GM23248 (cell line): ENCODE data around the gene NLRC5. TPM values are rescaled to one million over a fixed set of nuclear protein-coding genes. Genes with fewer than 3 reads are reported as not detected.
A peak's percentile ranks its signal among the peaks of the same experiment; 100 is the strongest.

Experiments used
- DNase-seq: peaks from one replicate; pipeline ENCODE4 v3.0.0-alpha.2; 2015
- H2AFZ ChIP-seq: fragments of 200-600 bp; sonication (generic); 2 replicates; pipeline ENCODE4 v1.6.1; 2016; ENCODE audit warnings: antibody characterized with exemption
- H3F3A ChIP-seq: fragments of 200-600 bp; sonication (generic); 2 replicates; pipeline ENCODE4 v1.6.1; 2016; ENCODE audit warnings: mild to moderate bottlenecking, antibody characterized with exemption, mixed run types; ENCODE audit not compliant: insufficient read depth
- H3K27ac ChIP-seq: fragments of 200-600 bp; sonication (generic); 2 replicates; pipeline ENCODE4 v1.5.1; 2016; ENCODE audit warnings: mild to moderate bottlenecking
- H3K27me3 ChIP-seq: fragments of 200-600 bp; sonication (generic); replicated peaks from 2 replicates; pipeline ENCODE4 v1.6.1; 2016; ENCODE audit warnings: mild to moderate bottlenecking; ENCODE audit not compliant: insufficient read depth
- H3K36me3 ChIP-seq: fragments of 200-600 bp; sonication (generic); 2 replicates; pipeline ENCODE4 v1.6.1; 2016; ENCODE audit warnings: low read depth, mild to moderate bottlenecking
- H3K4me1 ChIP-seq: fragments of 200-600 bp; sonication (generic); 2 replicates; pipeline ENCODE4 v1.6.1; 2016; ENCODE audit warnings: mild to moderate bottlenecking; ENCODE audit not compliant: insufficient read depth
- H3K4me2 ChIP-seq: fragments of 200-600 bp; sonication (generic); one replicate; pipeline ENCODE4 v1.6.1; 2016; ENCODE audit warnings: mild to moderate bottlenecking; ENCODE audit not compliant: unreplicated experiment
- H3K4me3 ChIP-seq: fragments of 200-600 bp; sonication (generic); 2 replicates; pipeline ENCODE4 v1.5.1; 2016; ENCODE audit warnings: mild to moderate bottlenecking
- H3K79me2 ChIP-seq: fragments of 200-600 bp; sonication (generic); 2 replicates; pipeline ENCODE4 v1.6.1; 2016; ENCODE audit warnings: mild to moderate bottlenecking; ENCODE audit not compliant: insufficient read depth
- H3K9ac ChIP-seq: fragments of 200-600 bp; sonication (generic); 2 replicates; pipeline ENCODE4 v1.6.1; 2016; ENCODE audit warnings: mild to moderate bottlenecking
- H3K9me2 ChIP-seq: fragments of 200-600 bp; sonication (generic); 2 replicates; pipeline ENCODE4 v1.6.1; 2016; ENCODE audit warnings: mixed run types, mild to moderate bottlenecking, moderate library complexity; ENCODE audit not compliant: insufficient read depth
- H3K9me3 ChIP-seq: fragments of 200-600 bp; sonication (generic); one replicate; pipeline ENCODE4 v1.6.1; 2017; ENCODE audit warnings: low read depth
- H4K20me1 ChIP-seq: fragments of 200-600 bp; sonication (generic); 2 replicates; pipeline ENCODE4 v1.6.0; 2016; ENCODE audit not compliant: insufficient read depth
- EZH2 ChIP-seq: fragments of 200-600 bp; sonication (generic); IDR thresholded peaks from 2 replicates; pipeline ENCODE4 v1.6.1; 2018; ENCODE audit warnings: antibody characterized with exemption, mild to moderate bottlenecking; ENCODE audit not compliant: insufficient read depth, poor library complexity, severe bottlenecking
- EZH2phosphoT487 ChIP-seq: fragments of 200-600 bp; sonication (generic); IDR thresholded peaks from 2 replicates; pipeline ENCODE4 v1.6.1; 2018; ENCODE audit warnings: antibody characterized with exemption, moderate library complexity, mild to moderate bottlenecking, low read depth; ENCODE audit not compliant: insufficient read depth
- WGBS, 2 experiments: methylation state at CpG; one replicate each; pipeline ENCODE4 v1.1.6; 2015 to 2017; ENCODE audit warnings: low lambda C conversion rate in 2 of 2, low coverage in 1 of 2; ENCODE audit errors: missing lambda C conversion rate in 2 of 2; 5-methylcytosine and 5-hydroxymethylcytosine counted together
- in situ Hi-C: fragments of 300-500 bp; cut with MboI; formaldehyde crosslinking; loops from 2 replicates; pipeline ENCODE4 v1.15.0; 2020
- polyA plus RNA-seq: library from polyadenylated mRNA; unstranded; fragments of >200 nt; fragmentation: Nextera tagmentation; extraction: Ambion mirVana; gene quantifications from 2 replicates; pipeline ENCODE4 v1.2.1, GENCODE V29; 2016
- total RNA-seq: library from RNA; depleted of rRNA; stranded (reverse); fragments of >200 nt; shearing (Covaris generic); gene quantifications from 2 replicates; pipeline ENCODE4 v1.2.3, GENCODE V29; 2014

NLRC5 gene
- total and polyA plus RNA-seq, 2 experiments from 2014 or later, result 10.6 to 17.1 TPM

DNA sequence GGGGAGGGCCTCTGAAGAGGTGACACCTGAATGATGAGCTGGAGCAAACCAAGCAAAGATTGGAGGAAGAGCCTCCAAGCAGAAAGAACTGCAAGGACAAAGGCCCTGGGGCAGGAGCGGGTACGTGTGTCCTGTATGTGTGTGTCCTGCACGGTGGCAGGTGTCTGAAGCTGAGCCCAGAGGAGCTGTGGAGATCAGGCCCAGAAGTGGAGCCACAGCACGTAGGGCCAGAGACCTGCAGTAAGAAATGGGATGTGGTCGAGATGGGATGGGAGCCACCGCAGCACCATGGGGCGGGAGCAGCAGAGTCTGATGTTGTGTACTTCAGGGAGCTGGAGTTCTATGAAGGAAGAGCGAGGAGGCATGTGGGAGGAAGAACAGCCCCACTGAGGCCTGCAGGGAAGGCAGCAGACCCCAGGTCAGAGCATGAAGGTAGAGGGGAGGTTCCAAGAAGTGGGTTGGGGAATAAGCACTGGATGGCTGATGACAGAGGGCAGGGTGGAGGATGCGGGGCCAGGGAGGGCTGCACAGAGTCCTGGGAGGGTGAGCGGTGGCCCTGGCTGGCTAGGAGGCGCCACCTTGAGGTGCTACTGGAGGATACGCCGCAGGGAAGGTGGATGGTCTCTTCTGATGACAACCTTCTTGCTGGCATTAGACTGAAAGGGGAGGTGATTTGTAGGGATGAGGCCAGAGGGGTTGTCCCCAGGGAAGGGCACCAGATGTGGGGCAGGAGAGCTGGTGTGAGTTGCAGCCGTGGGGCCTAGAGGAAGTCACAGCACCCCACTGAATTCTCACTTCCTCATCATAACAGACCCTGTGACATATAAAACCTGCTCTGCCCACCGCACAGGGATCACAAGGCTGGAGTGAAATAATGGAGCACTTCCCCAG, 38.2 kb upstream of the NLRC5 start:
- H3K36me3 ChIP-seq, result 0 out of 2 replicates have a peak, but pooled peaks cover 3% of the 10 kb centered on the region
- peaks cover 40% of the 10 kb centered on the region for H3F3A ChIP-seq
- no peaks in the 10 kb centered on the region for H3K27me3 ChIP-seq
- no peak overlapping the region for H3K9ac ChIP-seq
- H3K4me2 ChIP-seq, result no peak overlapping the region
- no peaks in the 10 kb centered on the region for H3K9me3 ChIP-seq
- H3K27ac ChIP-seq, result no peak overlapping the region
- in situ Hi-C loops, result loop anchor here (10.0 kb wide), 2 partner anchors 64 to 86 kb away; partner anchors contain the start of gene SLC12A3
- no peaks in the 10 kb centered on the region for H3K4me1 ChIP-seq
- H3K79me2 ChIP-seq, result no peaks in the 10 kb centered on the region
- H3K9me2 ChIP-seq, result no peaks in the 10 kb centered on the region
- H3K4me3 ChIP-seq, result no peak overlapping the region
- no peak overlapping the region for H2AFZ ChIP-seq
- peak; percentile 83 for DNase-seq
- 57 to 62% methylated on average over 15 of the region's 15 CpGs for whole genome bisulfite sequencing, 2 experiments
- TF ChIP-seq EZH2 (no peak), EZH2phosphoT487 (no peak)
- no peaks in the 10 kb centered on the region for H4K20me1 ChIP-seq

DNA sequence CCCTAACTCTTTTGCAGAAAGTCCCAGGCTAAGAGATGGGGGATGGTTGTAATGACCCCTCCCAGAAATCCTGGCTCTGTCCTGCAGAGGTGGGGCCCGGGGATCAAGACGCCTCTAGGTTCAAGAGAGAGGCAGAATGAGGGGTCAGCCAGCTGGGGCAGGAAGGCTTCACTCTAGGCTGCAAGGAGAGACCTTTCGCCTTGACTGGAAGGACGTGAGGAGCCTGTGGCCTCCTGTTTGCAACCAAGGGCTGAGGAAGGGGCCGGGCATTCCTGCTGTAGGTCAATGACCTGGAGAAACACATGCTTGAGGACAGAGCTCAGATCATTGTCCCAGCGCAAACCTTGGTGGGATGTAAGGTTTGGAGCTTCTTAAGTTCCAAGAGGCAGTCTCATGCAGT, 36.4 kb upstream of the NLRC5 start:
- Histone ChIP-seq H3K9me3 (no peaks in the 10 kb centered on the region), H3K9me2 (no peaks in the 10 kb centered on the region), H3K27me3 (no peaks in the 10 kb centered on the region), H2AFZ (no peak overlapping the region), H3K79me2 (no peaks in the 10 kb centered on the region), H3K9ac (no peak overlapping the region), H3K4me1 (no peaks in the 10 kb centered on the region), H3K36me3 (no peaks in the 10 kb centered on the region), H4K20me1 (no peaks in the 10 kb centered on the region), H3K27ac (no peak overlapping the region), H3K4me3 (no peak overlapping the region), H3K4me2 (no peak overlapping the region), H3F3A (peaks cover 21% of the 10 kb centered on the region)
- TF ChIP-seq EZH2phosphoT487 (no peak), EZH2 (no peak)
- WGBS, 2 experiments, result 63 to 68% methylated on average over 6 of the region's 6 CpGs
- no peak for DNase-seq
- in situ Hi-C loops, result loop anchor here (10.0 kb wide), 2 partner anchors 62 to 88 kb away; partner anchors contain the start of gene SLC12A3

DNA sequence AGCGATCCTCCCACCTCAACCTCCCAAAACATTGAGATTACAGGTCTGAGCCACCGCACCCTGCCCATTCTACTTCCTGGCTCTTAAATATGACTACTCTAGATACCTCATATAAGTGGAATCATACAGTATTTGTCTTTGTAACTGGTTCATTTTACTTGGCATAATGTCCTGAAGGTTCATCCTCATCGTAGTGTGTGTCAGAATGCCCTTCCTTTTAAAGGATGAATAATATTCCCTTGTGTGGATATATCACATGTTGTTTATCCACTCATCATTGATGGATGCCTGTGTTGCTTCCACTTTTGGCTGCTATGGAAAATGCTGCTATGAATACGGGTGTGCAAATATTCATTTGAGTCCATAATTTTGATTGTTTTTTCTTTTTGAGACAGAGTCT, 33.3 kb upstream of the NLRC5 start:
- Histone ChIP-seq H3K4me1 (no peaks in the 10 kb centered on the region), H4K20me1 (no peaks in the 10 kb centered on the region), H3K27ac (no peak overlapping the region), H3K79me2 (no peaks in the 10 kb centered on the region), H3K27me3 (no peaks in the 10 kb centered on the region), H3K9me3 (no peaks in the 10 kb centered on the region), H3K36me3 (no peaks in the 10 kb centered on the region), H2AFZ (no peak overlapping the region), H3F3A (no peaks in the 10 kb centered on the region), H3K4me3 (no peak overlapping the region), H3K9ac (no peak overlapping the region), H3K9me2 (no peaks in the 10 kb centered on the region), H3K4me2 (no peak overlapping the region)
- TF ChIP-seq EZH2 (no peak), EZH2phosphoT487 (no peak)
- WGBS, 2 experiments, result 66 to 71% methylated on average over 4 of the region's 4 CpGs
- in situ Hi-C loops, result loop anchor here (10.0 kb wide), 2 partner anchors 59 to 91 kb away; partner anchors contain the start of gene SLC12A3
- no peak for DNase-seq

DNA sequence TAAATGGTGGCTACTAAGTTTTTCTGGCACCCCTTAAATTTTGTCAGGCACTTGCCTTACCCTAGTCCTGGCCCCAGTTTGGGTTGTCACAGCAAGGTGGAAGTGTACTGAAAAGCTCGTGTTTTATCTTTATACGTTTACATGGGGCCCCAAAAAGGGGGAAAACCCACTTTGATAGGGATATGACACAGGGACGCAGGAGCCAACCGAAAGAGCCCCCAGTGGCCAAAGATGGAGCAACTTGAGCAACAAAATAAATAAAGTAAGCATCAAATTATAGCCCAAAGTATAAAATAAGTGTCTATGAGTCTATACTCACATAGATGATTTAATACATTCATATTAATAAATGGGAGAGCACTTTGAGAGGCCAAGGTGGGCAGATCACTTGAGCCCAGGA, 32.6 kb upstream of the NLRC5 start:
- no peaks in the 10 kb centered on the region for H3K36me3 ChIP-seq
- no peaks in the 10 kb centered on the region for H3F3A ChIP-seq
- H4K20me1 ChIP-seq, result no peaks in the 10 kb centered on the region
- no peaks in the 10 kb centered on the region for H3K4me1 ChIP-seq
- no peak overlapping the region for H3K4me2 ChIP-seq
- 62 to 72% methylated on average over 4 of the region's 4 CpGs for WGBS, 2 experiments
- no peaks in the 10 kb centered on the region for H3K27me3 ChIP-seq
- no peak overlapping the region for H3K4me3 ChIP-seq
- no peaks in the 10 kb centered on the region for H3K9me3 ChIP-seq
- H3K9ac ChIP-seq, result no peak overlapping the region
- in situ Hi-C loops, result loop anchor here (10.0 kb wide), 2 partner anchors 58 to 92 kb away; partner anchors contain the start of gene SLC12A3
- no peak for DNase-seq
- no peaks in the 10 kb centered on the region for H3K9me2 ChIP-seq
- H2AFZ ChIP-seq, result no peak overlapping the region
- TF ChIP-seq EZH2phosphoT487 (no peak), EZH2 (no peak)
- no peaks in the 10 kb centered on the region for H3K79me2 ChIP-seq
- H3K27ac ChIP-seq, result no peak overlapping the region
